VCaP (cell line): ENCODE measurements around the gene ADCY7.

ENCODE experiments used
- H3K27ac ChIP-seq: fragments of 450-650 bp; 2 replicates; pipeline ENCODE4 v1.5.1; 2017
- CTCF ChIP-seq: fragments of 450-650 bp; conservative IDR thresholded peaks from 2 replicates; pipeline ENCODE4 v1.5.1; 2017; ENCODE audit warnings: mild to moderate bottlenecking, moderate library complexity

The ADCY7 gene

GRCh38 chr16:50365791-50366575 is 99.6 kb downstream of the ADCY7 start:
- no peak overlapping the region for H3K27ac ChIP-seq
- TF ChIP-seq CTCF = no peak
